ENCODE data around the gene SLC16A8.

SLC16A8 gene

DNA sequence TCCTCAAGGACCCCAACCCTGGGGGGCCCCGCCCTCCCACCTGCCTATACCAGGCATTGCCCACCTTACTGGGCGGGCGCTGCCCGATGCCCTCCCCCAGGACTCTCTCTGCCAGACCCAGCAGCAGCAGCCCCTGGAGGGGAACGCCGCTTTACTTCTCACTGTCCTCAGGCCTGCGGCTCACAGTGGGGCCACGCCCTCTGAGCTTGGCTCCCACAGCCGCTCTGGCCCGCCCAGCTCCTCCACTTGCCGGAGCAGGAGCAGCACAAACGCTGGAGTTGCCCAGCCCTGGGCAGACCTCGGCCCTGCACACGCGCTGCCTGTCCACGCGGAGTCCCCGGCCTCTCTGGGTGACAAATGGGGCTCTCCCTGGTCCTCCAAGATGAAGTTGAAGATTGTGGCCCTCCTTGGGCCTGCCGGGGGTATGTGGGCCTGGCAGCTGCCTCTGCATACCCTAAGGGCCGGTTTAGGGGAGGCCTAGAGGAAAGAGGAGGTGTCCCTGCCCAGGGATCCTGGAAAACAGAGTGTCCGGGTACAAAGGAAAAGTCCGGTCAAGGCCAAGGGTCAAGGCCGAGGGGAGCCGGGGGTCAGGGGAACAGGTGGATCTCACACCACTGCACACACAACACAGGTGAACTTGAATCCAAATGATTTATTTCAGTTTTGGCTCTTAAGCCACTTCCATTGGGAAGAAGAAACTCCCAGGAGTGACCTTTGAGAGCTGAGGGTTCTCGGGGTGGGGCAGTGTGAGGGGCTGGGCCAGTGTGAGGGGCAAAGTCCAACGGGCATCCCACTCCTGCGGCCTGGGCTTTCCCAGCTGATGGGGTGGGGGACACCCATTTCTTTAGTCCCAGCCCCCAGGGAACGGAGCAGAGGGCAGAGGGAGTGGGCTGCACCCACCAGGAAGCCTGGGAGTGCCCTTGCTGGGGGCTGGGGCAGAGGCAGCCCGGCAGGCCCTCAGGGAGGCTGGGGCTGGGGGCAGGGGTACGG is 27.2 kb upstream of the SLC16A8 start:
- DNase-seq, result no peak

DNA sequence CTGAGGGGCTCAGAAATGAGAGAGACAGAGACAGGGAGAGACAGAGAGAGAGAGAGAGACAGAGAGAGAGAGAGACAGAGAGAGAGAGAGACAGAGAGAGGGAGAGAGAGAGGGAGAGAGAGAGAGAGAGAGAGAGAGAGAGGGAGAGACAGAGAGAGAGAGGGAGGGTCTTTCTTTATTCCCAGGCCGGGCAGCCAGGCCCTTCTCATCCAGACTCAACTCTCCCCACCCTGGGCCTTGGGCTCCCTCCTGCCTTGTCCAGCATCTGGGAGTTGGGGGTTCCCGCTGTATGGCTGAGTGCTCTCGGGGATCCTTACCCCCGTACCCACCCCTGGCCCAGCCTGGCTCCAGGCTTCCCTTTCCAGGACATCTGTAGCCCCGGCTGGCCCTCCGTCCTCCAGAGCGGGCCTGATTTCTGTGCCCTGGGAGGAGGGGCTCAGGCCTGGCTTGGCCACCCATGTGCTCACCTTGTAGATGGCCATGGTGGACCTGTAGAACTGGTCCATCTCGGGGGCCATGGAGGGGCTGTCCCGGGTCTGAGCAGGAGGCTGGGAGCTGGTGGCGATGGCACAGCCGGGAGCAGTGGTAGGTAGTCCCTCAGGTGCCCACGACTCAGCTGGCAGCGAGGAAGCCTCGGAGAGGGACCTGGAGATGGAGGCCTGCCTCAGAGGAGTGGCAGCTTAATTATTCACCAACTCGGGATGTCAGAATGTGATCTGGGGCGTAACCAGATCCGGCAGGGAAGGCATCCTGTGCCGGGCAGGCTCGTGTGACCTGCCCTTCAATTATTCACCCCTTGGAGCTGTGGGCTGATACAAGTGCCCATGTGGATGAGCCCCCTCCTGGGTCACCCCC is 26.3 kb upstream of the SLC16A8 start, which contains the start of gene BAIAP2L2:
TSS of gene BAIAP2L2 (minus strand) at position 677 of the 855 bp plus-strand sequence. CDS start at position 518, 159 bp downstream.
- no peak for DNase-seq

DNA sequence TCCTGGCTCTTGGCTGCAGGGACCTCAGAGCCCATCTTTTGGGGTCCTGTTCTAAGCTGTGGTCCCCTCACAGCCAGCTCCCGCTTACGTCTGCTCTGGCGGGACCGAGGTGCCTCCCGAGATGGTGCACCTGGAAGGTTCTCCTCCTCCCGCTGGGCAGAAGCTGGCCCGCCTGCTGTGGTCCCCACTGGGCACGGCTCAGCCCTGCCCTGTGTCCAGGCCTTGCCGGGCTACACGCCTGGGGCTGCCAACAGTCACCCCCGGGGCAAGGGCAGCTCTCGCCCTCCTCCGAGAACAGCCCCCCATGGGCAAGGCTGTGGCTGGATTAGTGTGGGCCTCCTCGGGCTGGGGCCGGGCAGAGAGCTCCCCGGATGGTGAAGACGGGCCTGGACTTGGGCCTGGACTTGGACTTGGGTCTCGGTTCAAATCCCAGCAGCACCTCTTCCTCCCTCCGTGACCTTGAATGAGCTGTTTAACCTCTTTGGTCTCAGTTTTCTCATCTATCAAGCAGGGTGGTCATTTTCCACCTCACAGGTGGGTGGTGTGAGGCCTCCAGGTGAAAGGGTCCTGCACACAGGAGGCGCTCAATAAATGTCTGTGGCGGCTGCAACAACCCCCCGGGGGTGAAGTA is 25.5 kb upstream of the SLC16A8 start:
- no peak for DNase-seq

DNA sequence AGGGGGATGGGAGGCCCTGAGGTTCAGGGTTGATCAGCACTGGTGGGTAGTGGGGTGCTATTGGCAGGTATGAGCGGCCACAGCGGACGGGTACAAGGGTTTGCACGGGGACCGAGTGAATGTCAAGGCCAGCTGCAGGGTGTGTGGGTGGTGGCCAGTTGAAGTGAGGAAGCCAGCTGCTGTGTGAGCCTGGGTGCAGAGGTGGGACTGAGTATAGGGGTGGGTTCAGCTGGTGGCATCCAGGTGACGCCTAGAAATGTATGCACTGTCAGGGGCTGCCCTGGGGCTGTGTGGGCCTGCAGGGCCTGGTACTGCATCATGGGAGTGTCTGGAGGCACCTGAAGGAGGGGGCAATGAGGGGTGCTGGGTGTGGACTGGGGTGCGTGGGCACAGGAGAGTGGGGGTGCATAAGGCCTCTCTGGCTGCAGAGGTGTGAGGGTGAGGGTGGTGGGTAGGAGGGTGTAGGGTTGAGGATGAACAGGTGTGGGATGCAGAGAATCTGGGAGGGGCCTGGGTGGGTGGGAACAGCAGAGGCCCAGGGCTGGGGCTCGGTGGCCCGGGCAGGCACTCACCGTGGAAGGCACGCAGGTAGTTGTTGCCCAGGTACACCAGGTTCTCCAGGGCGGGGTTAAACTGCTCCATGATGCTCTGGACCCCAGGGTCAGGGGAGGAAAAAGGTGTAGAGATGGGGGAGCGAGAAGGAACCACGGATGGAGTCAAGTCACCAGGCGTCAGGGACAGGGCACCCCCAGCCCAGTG is 24.8 kb upstream of the SLC16A8 start:
- no peak for DNase-seq

DNA sequence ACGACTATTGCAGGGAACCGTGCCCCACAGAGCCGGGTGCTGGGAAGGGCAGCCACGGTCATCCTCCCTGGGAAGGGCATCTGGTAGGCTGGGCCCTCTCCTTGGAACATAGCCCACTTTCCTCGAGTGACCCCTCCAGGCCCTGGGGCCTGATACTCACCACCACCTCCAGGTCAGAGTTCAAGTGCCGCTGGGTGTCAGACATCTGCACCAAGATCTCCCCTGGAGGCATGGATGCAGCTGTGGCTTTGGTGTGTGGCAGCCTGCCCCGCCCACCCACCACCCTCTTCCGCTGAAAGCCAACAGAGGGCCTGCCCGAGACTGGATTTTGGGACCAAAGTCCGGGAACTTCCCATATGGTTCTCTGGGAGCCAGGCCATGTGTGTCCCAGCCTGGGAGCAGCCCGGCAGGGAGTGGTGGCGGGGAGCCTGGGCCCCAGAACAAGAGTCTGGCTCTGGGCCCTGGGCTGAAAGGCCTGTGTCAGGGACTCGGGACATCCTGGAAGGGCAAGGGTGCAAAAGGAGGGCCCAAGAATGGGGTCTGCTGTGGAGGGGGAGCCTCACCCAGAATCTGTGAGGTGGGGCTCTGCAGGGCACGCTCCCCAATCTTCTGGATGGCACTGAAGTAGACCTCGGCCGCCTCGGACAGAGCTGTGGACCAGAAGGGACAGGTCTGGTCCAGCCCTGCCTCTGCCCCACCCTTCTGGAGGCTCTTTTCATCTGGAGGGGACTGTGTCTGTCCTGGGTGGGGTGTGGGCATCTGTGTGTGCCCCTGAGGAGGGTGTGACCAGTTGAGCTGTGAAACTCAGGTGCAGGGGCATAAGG is 23.9 kb upstream of the SLC16A8 start:
- no peak for DNase-seq

DNA sequence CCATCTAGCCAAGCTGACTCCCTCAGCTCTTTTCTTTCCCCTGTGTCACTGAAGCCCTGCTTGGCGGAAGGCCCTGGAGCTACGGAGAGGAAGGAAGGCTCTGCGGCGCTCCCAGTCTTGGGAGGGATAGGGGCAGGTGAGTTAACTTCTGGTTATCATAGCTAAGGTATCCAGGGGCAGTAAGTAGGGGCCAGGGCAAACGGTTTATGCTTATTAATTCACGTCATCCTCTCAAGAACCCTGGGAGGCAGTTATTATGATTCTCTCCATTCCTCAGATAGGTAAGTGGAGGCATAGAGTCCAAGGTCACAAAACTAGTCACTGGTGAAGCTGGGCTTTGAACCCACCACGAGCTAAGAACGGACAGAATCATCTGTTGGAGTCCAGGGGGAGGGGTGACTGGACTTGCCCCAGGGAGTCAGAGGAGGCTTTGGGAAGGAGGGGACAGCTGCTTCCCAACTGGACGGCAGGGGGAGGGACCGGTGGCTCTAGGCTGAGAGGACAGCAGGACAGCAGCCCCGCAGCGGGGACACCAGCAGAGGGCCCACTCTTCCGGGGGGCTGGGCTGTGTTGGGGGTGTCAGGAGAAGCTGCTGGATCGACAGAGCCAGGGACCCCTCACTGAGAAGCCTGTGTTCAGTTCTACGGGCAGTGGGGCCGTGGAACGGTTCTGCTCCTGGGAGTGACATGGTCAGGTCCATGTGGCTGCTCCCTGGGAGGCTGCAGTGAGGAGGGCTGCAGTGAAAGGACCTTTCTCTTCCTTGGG is 23.0 kb upstream of the SLC16A8 start:
- no peak for DNase-seq

DNA sequence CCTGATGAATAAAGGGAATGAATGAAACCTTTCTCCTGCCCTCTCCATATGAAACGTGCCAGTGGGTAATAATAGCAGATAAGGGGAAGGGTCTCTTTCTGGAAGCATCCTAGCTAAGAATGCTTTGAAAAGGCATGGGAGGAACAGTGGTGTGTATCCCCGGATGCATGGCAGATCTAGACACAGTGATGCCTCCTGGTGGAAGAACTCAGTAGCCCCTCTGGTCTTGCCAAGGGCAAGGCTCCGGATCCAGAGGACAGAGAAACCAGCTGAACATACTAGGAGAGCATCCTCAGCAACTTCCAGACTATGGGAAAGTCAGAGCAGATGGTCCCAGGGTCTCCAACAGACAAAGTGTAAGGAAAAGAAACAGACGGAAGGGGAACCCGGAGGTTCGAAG is 20.1 kb upstream of the SLC16A8 start:
- peak in 1 of 2 experiments; percentile 1 for DNase-seq

DNA sequence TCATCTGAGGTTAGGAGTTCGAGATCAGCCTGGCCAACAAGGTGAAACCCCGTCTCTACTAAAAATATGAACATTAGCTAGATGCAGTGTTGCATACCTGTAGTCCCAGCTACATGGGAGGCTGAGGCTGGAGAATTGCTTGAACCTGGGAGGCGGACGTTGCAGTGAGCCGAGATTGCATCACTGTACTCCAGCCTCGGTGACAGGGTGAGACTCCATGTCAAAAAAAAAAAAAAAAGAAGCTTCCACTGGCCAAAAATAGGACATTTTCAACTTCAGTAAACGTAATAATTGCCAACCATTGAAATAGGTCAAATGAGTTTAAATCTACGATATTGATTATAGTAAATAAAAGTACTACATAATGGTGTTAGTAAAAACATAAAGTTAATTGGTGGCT is 19.7 kb upstream of the SLC16A8 start:
- no peak for DNase-seq

DNA sequence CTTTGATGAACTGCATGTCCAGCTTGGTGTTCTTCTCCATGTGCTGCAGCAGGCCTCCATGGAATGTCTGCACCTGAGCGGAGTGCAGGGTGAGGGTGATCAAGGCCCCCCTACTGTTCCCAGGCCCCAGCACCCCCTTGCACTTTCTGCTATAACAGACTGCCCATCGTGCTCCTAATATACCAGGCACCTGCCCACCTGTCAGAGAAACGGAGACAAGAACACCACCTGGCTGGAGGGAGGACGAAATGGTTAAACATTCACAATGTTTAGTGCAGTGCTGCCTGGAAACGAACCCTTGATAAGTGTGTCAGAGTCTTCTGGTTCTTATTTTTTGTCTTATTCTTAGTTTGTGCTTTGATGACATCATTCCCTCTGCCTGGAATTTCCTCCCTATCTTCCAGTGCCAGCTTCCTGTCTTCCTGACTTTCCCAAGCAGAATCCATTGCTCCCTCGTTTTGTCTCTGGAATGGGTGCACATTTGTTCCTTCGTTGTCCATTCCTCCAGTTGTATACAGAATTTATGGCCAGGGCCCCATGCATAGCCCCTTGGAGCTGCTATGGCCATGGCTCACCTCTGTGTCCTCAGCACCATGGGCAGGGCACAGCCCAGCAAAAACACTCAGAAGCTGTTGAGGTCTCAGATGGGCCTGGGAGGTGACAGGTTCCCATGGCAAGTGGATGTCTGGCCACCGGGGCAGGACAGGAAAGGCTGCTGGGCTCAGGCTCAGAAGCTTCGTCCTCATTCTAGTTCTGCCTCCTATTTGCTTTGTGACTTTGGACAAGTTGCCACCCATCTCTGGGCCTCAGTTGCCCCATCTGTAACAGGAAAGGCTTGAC is 14.6 kb upstream of the SLC16A8 start:
- DNase-seq, result no peak

DNA sequence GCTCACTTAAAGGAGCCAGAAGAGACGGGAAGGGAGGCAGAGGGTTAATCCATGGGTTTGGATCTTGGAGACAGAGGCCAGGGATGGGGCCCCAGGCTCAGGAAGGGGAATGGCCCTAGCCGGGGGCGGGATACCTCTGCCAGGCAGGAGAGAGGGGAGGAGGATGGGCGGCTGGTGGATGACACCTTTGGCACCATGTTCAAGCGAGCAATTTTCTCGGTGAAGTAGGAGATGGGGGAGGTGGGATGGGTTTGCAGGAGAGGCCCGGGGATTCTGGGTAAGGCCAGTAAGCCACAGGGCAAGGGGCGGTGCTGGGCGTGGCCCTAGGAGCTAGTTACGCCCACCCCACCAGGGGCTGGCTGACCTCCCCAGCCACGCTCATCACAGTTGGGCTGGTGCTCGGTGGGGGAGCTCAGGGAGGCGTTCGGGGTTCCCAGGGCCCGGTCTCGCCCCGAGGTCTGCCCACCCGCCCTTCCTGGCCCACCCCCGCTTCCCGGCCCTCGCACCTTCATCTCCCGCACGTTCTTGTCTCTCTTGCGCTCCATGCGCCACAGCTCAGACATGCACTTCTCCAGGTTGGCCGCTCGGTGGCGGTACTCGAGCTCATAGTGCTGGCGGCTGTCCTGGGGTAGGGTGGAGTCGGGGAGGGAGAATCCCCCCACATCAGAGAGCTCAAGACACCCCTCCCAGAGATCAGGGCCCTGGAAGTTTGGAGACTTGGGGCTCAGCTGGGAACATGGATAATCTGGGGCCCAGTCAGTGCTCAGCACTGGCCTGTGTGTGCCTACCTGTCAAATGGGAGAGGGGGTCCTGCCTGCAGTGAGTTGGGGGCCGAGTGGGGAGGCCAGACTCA is 13.8 kb upstream of the SLC16A8 start:
- DNase-seq, result no peak

DNA sequence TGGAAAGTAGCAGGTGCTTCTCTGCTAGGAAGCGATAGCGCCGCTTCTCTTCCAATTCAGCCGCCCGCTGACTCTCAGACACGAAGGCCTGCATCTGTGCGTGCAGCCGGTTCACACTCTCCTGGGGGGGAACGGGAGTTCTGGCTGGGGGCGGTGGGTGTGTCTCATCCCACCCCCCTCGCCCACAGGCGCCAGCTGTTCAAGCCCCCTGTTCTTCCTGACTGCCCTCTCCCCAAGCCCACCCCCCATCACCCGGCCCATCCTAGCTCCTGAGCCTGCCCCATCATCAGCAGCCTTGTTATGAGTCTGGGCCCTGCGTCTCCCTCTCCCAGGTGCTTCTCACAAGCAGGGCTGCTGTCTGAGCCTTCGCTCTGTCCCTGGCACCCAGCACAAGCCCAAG is 13.1 kb upstream of the SLC16A8 start:
- DNase-seq, result no peak

DNA sequence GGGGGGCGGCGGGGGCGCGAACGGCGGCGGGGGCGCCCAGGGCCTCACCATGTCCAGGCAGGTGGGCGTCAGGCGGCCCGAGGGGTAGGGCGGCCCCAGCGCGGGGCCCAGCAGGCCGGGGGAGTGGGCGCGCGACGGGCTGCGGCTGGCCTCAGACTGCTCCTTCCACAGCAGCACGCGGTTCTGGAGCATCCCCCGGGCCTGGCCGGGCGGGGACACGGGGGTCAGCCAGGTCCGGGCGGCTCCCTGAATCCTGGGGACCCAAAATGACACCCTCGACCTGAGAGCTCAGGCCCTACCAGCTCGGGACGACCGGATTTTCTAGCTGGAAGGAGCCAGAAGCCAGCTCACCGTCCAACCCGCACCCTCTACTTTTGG is 5.5 kb upstream of the SLC16A8 start:
- no peak for DNase-seq

DNA sequence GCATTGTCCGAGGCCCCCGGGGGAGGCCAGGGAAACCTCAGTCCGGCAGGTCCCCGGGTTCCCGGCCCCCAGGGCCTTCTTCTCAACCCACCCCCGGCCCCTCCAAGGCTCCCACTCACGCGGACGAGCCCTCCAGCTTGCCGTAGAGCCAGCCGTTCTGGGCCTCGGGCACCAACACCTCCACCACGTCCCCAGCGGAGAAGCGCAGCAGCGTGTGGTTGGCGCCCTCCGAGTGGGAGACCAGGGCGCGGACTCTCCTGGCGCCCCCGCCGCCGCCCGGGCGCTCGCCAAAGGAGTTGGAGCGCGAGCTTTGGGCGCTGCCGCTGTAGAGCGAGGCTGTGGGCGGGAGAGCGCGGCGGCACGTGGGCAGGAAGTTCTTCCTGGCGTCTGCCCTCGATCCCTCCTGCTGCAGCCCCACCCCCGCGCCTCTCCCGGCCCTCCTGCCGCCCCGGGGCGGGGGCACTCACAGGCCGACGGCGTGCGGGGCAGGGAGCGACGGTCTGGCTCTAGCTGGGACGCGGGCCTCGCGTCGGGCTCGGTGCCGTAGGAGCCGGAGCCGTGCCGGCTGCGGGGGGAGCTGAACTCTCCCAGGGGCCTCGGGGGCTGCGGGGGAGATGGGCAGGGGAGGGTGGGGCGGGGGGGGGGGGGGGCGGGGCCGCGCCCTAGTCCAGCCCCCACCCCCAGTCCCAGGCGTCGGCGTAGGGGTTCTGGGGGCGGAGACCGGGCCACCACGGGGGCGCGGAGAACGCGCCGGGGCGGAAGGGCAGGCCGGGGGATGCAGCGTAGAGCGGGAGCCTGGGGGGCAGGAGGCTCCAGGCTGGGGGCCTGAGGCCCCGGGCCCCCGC is 4.9 kb upstream of the SLC16A8 start:
- DNase-seq, result no peak

DNA sequence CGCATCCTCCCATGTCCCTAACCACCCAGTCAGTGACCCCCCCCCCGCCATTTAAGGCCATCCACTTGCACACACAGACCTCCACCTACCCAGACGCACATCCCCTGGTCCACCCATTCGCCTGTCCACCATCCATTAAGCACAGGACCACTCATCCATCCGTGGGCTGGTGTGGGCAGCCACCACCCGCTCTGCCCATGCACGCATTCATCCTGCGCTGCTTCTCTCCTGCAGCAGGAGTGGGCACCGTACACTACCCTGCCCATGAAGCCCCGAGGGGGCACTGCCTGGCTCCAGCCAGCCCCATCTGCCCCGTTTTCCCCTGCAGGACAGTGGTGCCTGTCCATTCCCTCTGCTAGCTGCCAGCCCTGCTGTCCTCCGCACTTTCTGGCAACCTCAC is 3.9 kb upstream of the SLC16A8 start:
- no peak for DNase-seq

DNA sequence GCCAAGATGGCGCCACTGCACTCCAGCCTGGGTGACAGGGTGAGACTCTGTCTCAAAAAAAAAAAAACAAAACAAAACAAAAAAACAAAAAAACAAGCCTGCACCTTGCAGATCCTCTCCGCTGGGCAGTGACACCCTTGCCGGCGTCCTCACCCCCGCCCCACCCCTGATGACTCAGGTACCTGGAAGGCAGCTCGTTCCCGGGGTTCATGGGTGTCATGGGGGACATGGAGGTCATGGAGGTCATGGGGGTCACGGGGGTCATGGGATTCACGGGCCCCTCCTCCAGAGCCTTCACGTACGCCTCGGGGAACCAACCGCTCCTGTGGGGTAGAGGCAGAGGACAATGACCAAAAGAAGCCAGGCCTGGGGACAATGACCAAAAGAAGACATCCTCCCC is 3.0 kb upstream of the SLC16A8 start:
- DNase-seq, result no peak

DNA sequence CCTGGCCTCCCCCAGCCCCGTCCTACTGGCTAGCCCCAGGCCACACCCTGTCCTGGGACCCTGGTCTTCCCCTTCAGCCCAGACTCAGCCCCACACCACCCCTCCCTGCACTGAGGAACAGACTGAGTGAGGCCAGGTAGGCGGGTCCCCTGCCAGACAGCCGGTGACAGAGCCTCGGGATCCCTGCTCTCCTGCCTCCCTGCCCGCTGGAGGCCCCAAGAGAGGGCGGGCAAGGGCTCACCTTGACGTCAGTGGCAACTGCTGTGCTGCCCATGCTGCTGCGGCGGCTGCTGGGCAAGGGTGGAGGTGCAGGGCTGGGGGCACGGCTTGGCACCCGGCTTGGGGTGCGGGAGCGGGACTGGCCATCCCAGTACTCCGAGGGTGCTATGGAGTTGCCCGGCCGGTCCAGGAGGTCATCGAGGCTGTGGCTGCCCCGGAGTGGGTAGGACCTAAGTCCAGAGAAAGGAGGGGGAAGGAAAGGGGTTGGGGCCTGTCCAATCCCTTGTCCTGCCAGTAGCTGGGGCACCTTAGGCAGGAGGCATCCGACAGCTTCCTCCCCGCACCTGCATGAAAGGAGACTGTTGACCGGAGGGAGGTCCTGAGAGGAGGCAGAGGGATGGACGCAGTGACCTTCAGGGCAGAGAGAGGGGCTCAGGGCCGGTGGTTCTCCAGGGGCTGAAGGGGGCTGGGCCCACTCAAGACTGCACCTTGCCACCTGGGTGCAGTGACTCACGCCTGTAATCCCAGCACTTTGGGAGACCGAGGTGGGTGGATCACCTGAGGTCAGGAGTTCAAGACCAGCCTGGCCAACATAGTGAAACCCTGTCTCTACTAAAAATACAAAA is 2.2 kb upstream of the SLC16A8 start:
- no peak for DNase-seq

DNA sequence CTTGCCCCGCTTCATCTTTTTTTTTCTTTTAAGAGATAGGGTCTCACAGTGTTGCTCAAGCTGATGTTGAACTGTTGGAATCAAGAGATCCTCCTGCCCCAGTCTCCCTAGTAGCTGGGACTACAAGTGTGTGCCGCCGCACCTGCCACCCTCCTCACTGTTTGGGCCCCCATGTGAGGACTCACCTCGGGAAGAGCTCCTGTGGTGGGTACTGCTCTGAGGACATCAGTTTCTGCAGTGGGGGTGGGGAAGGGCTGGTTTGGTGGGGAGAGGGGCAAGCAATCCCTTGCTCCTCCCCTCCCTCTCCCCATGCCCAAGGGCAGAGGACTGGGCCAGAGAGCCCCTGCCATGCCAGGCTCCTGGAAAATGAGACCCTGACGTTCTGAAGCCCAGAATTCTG is 1.5 kb upstream of the SLC16A8 start:
- no peak for DNase-seq
